HG03025 (cell line): Measurements from ENCODE around the gene TMEM176B.
"Not testable (repeated sequence)": the region's sequence is repeated elsewhere in the genome, so short reads cannot be mapped to it uniquely, and the experiment has no call there.

Experiments
- ATAC-seq: cut with Tn5 transposase; IDR thresholded peaks from one replicate; pipeline ENCODE4 v1.9.1; 2021; ENCODE audit warnings: mild to moderate bottlenecking, moderate library complexity; ENCODE audit not compliant: unreplicated experiment, low FRiP score

The TMEM176B gene

GRCh38 chr7:150823484-150824126, 23.4 kb upstream of the TMEM176B start:
- ATAC-seq: no peak

GRCh38 chr7:150823043-150823442, 22.9 kb upstream of the TMEM176B start:
- no peak for ATAC-seq

- ATAC-seq: no peak
These were observed 20.5 kb upstream of the TMEM176B start for GRCh38 chr7:150820578-150821198.

DNA sequence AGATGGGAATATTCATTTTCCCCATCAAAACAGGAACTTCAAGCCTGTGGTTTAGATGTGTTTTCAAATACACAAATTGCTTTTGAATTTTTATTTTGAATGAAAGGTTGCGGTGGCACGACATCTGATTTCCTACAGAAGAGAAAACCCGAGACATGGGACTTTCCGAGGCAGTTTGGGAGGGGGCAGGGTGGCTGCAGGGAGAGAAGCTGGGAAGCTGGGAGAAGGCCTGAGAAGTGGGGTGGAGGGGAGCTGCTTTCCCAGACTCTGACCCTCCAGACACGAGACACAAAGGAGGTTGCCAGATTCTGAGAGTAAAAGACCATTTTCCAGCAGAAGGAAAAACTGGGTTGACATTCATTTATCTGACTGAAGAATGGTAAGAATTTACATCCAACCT, 20.0 kb upstream of the TMEM176B start:
- no peak for ATAC-seq

- ATAC-seq: no peak
These were observed 18.8 kb upstream of the TMEM176B start for GRCh38 chr7:150818971-150819370.

DNA sequence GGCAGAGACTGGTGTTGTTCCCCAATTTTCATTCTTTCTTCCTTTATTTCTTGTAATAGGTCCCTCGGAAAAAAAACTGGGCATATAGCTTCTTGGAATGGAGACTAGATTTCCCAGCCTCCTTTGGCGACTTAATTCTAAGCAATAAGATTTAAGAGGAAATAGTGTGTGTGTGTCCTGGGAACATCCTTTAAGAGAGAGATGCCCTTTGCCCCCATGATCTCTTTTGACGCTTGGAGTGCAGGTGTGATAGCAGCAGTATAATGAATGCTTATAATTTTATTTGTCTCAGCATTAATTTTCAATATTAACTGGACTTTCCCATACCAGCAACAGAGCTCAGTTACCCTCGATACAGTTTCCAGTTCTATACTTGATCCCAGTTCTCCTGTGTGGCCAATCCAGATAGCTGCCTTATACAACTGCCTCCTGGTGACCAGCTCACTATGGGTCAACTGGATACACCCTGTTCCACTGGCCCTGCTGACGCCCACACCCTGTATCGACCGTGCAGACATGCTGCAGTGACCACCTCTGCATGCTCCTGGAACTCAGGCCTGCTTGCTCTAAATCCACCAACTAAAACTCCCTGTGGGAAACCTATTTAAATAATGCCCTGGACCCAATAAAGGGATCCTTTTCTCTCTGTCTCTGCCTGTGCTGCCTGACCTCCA, 14.3 kb upstream of the TMEM176B start:
- ATAC-seq: no peak

DNA sequence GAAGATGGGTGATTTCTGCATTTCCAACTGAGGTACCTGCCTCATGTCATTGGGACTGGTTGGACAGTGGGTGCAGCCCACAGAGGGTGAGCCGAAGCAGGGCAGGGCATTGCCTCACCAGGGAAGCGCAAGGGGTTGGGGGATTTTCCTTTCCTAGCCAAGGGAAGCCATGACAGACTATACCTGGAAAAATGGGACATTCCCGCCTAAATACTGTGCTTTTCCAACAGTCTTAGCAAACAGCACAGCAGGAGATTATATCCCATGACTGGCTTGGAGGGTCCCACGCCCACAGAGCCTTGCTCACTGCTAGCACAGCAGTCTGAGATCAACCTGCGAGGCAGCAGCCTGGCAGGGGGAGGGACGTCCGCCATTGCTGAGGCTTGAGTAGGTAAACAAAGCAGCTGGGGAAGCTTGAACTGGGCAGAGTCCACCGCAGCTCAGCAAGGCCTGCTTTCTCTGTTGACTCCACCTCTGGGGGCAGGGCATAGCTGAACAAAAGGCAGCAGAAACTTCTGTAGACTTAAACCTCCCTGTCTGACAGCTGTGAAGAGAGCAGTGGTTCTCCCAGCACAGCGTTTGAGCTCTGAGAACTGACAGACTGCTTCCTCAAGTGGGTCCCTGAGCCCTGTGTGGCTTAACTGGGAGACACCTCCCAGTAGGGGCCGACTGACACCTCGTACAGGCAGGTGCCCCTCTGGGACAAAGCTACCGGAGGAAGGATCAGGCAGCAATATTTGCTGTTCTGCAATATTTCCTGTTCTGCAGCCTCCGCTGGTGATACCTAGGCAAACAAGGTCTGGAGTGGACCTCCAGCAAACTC, 7.7 kb upstream of the TMEM176B start:
- not testable (repeated sequence) for ATAC-seq

DNA sequence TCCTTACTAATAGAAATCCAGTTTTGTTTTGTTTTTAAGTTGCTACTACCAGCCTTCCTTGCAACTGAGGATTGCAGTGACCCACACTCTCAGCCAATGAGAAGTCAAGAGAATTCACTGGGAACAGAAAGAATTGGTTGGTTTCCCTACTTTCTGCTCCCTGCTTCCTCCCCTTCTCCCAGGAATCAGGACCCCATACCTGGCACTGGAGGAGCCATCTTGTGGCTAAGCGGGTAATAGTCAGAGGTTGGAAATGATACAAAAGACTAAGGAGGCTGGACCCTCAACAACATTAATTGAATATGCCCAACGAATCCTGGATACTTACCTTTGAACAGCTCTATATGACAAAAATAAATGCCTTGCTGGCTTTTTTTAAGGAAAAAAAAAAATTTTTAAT, 6.7 kb upstream of the TMEM176B start:
- ATAC-seq: no peak

DNA sequence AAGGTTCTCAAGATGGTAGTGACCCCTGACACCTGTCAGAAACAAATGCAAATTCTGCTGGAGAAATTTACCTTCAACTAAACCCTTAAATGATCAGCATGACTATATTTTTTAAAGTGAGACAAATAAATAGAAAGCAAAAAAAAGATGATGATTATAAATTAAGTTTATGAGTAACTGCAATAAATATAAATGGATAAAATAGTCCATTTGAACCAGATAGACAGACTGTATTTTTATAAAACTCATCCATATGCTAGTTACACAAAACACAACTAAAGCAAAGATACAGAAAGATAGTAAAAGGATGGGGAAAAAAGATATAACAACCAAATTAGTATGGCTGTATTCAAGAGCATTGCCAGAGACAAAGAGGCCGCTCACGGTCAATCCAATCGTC, 6.3 kb upstream of the TMEM176B start:
- no peak for ATAC-seq

GRCh38 chr7:150805864-150806263, 5.7 kb upstream of the TMEM176B start:
- no peak for ATAC-seq

GRCh38 chr7:150804802-150805201, 4.6 kb upstream of the TMEM176B start:
- ATAC-seq: no peak

DNA sequence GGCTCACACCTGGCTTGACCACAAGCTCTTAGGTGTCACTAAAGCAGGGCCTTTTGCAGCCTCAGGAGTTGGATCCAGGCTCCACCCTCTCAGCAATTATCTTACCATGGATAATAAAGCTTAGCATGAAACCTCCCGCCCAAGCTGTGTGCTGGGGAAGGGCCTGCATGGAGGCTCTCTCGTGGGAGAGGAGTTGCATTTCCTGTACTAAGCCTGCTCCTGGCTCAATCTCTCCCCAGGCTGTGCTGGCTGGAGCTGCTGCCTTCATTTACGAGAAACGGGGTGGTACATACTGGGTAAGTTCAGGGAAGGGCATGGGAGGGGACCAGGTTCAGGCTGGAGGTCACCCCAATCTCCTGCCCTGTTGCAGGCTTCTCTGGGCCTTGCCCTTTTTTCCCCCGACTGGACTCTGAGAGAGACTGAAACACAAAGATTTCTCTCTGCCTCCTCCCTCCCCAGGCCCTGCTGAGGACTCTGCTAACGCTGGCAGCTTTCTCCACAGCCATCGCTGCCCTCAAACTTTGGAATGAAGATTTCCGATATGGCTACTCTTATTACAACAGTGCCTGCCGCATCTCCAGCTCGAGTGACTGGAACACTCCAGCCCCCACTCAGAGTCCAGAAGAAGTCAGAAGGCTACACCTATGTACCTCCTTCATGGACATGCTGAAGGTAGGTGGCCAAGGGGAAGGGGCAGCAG, 3.1 kb upstream of the TMEM176B start:
- no peak for ATAC-seq

GRCh38 chr7:150801946-150802771, 2.0 kb upstream of the TMEM176B start:
- no peak for ATAC-seq

GRCh38 chr7:150801242-150801945, 1.2 kb upstream of the TMEM176B start:
- ATAC-seq: no peak

DNA sequence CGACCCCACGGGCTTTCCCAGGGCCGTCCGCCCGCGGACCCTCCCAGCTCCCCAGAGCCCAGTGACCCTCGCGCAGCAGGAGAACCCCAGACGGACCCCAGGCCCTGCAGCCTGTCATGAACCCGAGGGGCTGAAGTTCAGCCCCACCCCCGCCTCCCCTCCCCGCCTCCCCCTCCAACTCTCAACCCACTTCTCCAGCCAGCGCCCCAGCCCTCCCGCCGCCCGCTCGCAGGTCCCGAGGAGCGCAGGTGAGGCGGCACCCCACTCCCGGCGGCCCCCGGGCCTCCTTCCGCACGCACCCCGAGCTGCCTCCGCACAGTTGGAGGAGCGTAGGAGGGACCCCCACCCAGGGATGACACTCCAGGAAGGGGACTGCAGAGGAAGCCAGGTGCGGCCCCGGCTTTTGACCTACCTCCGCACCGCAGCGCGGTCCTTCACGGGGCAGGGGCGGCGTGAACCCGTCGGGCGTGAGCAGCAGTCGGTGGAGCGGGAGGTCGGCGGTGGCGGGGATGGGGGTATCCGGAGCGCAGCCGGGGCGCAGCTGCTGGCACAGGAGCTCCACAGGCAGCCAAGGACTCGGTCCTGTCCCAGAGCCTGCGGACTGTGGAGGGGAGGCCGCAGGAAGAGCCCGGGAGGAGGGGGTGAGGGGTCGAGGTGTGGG, 547 bp upstream of the TMEM176B start, which contains the start of gene TMEM176A:
Gene TMEM176A (plus strand): TSS at position 189 of the 661 bp plus-strand sequence. CDS start 782 bp downstream, outside the sequence.
- ATAC-seq: no peak

DNA sequence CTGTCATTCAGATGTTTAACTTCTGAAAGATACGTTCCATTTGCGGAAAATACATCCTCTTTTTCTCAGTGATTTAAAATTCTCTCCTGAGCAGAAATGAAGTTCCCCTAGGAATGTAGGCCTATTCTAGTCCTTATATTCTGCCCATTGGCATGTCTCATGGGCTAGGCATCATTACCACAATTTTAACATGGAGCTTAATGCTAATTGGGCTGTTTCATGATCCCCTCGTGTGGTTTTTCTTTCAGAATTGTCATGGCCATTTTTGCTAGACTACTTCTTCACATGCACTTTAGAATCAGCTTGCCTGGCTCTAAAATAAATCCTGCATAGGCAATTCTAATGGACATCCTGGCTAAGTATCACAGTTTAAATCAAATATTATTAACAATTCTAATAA, 1.0 kb downstream of the TMEM176B start:
- ATAC-seq: no peak

DNA sequence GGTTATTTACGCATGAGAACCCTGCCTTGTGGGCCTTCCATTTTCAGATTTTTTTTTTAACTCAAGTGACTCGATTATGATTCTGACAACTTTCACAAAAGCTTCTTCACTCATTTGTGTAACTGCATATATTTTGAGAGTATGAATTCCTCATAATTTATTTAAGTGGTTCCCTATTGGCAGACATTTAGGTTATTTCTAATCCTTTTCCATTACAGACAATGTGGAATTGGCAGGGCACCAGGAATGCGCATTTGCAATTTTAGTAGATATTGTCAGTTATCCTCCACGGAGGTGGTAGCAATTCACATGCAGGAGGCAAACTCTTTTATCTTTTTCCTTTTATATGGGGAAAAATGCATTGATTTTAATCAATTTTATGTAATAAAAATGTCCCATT, 2.5 kb downstream of the TMEM176B start:
- ATAC-seq: no peak

DNA sequence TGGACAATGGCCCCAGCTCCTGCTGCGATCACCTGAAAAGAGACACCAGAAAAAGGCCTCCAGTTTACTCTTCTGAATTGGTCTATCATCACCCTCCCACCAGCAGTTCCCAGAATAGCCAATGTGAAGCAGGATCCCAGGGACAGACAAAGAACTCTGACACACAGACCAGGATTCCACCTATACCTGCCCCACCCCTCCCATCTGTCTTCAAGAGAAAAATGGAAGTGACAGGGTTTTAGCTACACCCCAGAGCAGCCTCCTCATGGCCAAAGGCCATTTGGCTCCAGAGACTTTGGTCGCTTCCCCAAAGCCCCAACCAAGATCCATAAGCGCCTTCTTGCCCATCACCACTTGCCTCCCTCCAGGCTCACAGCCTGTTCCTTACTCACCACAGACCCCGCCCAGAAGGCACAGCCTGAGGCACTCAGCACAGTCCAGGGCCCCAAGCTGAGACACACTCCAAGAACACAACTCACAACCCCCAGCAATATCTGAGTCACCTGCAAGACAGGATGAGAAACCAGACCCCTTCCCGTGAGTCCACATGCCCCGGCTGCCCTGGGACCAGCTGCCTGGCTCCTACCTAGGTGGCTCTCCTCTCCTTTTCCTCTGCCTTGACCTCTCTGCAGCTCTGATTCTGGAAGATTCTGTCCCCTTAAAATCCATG, 6.5 kb downstream of the TMEM176B start:
- ATAC-seq: no peak
